Transverse colon (tissue), 4 donors: ENCODE results near the gene CLIC5.

Experiments used
- EP300 ChIP-seq: sonication (generic); formaldehyde crosslinking; IDR thresholded peaks from one replicate; pipeline ENCODE4 v1.6.1; 2017; ENCODE audit warnings: antibody characterized with exemption, low read depth
- POLR2AphosphoS5 ChIP-seq, 3 donors: sonication (generic); formaldehyde crosslinking; IDR thresholded peaks; one replicate each; pipeline ENCODE4 v1.6.1; 2016; ENCODE audit warnings: antibody characterized with exemption in 3 of 3
- TF ChIP-seq, protein P1 (sequence below), 5 experiments: fragments of 200-600 bp in 3 of 5; fragments of 450-650 bp in 2 of 5; sonication (generic) in 3 of 5; IDR thresholded peaks; 1 replicate in 2 of 5; 2 replicates in 3 of 5; pipeline ENCODE4 v1.5.1; 2016 to 2017; ENCODE audit warnings: antibody characterized with exemption in 5 of 5, inconsistent platforms in 3 of 5, mild to moderate bottlenecking in 2 of 5, moderate library complexity in 1 of 5

DNA sequence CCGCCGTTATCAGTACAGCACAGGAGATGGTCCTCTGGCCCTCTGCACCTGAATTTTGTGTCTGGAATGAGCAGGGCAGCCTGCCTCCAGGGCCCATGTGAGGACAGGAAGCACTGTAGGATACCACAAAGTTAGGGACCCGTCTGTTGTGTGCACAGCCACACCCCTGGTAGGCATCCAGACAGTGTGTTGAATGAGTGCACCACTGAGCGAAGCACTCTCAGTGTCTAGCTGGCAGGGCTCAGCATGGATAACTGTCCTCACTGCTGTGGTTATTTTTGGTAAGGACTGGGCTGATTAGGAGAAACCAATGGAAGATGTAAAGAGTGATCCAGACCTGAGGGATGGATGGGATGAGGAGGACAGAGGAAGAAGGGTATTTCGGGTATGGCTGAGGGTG is 178.7 kb downstream of the CLIC5 start:
- TF ChIP-seq, protein P1, sequence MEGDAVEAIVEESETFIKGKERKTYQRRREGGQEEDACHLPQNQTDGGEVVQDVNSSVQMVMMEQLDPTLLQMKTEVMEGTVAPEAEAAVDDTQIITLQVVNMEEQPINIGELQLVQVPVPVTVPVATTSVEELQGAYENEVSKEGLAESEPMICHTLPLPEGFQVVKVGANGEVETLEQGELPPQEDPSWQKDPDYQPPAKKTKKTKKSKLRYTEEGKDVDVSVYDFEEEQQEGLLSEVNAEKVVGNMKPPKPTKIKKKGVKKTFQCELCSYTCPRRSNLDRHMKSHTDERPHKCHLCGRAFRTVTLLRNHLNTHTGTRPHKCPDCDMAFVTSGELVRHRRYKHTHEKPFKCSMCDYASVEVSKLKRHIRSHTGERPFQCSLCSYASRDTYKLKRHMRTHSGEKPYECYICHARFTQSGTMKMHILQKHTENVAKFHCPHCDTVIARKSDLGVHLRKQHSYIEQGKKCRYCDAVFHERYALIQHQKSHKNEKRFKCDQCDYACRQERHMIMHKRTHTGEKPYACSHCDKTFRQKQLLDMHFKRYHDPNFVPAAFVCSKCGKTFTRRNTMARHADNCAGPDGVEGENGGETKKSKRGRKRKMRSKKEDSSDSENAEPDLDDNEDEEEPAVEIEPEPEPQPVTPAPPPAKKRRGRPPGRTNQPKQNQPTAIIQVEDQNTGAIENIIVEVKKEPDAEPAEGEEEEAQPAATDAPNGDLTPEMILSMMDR (IDR thresholded peaks at IDR 0.05), result no peak
- TF ChIP-seq POLR2AphosphoS5 (IDR thresholded peaks at IDR 0.05) (no peak), EP300 (no peak)
